ENCODE results near the gene MFSD11. TPM values are rescaled to one million over a fixed set of nuclear protein-coding genes. Genes with fewer than 3 reads are reported as not detected.
"Not testable (repeated sequence)": the region's sequence is repeated elsewhere in the genome, so short reads cannot be mapped to it uniquely, and the experiment has no call there.

The MFSD11 gene
- total RNA-seq, 1 experiment from 2014 or later: 41.1 TPM

GRCh38 chr17:76742958-76743357, 5.0 kb downstream of the MFSD11 start:
- no peak for DNase-seq (ENCODE audit: extremely low read depth, low read depth)

- DNase-seq (ENCODE audit: extremely low read depth, low read depth): no peak
Observed at GRCh38 chr17:76744747-76745146, 6.8 kb downstream of the MFSD11 start.

GRCh38 chr17:76745785-76746184, 7.9 kb downstream of the MFSD11 start:
- not testable (repeated sequence) for DNase-seq (ENCODE audit: extremely low read depth, low read depth)

- no peak for DNase-seq (ENCODE audit: extremely low read depth, low read depth)
Observed at GRCh38 chr17:76747716-76748363, 9.9 kb downstream of the MFSD11 start.

- DNase-seq (ENCODE audit: extremely low read depth, low read depth): no peak
Observed at GRCh38 chr17:76748657-76749056, 10.7 kb downstream of the MFSD11 start.

- DNase-seq (ENCODE audit: extremely low read depth, low read depth): no peak
Observed at GRCh38 chr17:76751416-76751993, 13.6 kb downstream of the MFSD11 start.

- DNase-seq (ENCODE audit: extremely low read depth, low read depth): no peak
Observed at GRCh38 chr17:76752006-76752405, 14.1 kb downstream of the MFSD11 start.

GRCh38 chr17:76753061-76753961, 15.4 kb downstream of the MFSD11 start:
- no peak for DNase-seq (ENCODE audit: extremely low read depth, low read depth)

GRCh38 chr17:76755285-76755684, 17.4 kb downstream of the MFSD11 start:
- no peak for DNase-seq (ENCODE audit: extremely low read depth, low read depth)

- DNase-seq (ENCODE audit: extremely low read depth, low read depth): no peak
Observed at GRCh38 chr17:76757256-76757655, 19.3 kb downstream of the MFSD11 start.

GRCh38 chr17:76758570-76758969, 20.7 kb downstream of the MFSD11 start:
- DNase-seq (ENCODE audit: extremely low read depth, low read depth): no peak

- DNase-seq (ENCODE audit: extremely low read depth, low read depth): no peak
Observed at GRCh38 chr17:76772842-76773525, 35.1 kb downstream of the MFSD11 start.

GRCh38 chr17:76775021-76775600, 37.2 kb downstream of the MFSD11 start:
- DNase-seq (ENCODE audit: extremely low read depth, low read depth): no peak

GRCh38 chr17:76781056-76781982, 43.4 kb downstream of the MFSD11 start:
- no peak for DNase-seq (ENCODE audit: extremely low read depth, low read depth)

- no peak for DNase-seq (ENCODE audit: extremely low read depth, low read depth)
Observed at GRCh38 chr17:76783146-76783545, 45.2 kb downstream of the MFSD11 start.

- DNase-seq (ENCODE audit: extremely low read depth, low read depth): no peak
Observed at GRCh38 chr17:76784926-76785325, 47.0 kb downstream of the MFSD11 start.

GRCh38 chr17:76787866-76788265, 49.9 kb downstream of the MFSD11 start:
- DNase-seq (ENCODE audit: extremely low read depth, low read depth): not testable (repeated sequence)

- no peak for DNase-seq (ENCODE audit: extremely low read depth, low read depth)
Observed at GRCh38 chr17:76789235-76789788, 51.4 kb downstream of the MFSD11 start.

Measured in NCI-H460 (cell line).